HG02588 (cell line): ENCODE measurements around the gene SCYGR5.
A peak's percentile ranks its signal among the peaks of the same experiment; 100 is the strongest.
"Not testable (repeated sequence)": the region's sequence is repeated elsewhere in the genome, so short reads cannot be mapped to it uniquely, and the experiment has no call there.

Source experiments
- ATAC-seq: cut with Tn5 transposase; IDR thresholded peaks from one replicate; pipeline ENCODE4 v1.9.1; 2021; ENCODE audit warnings: mild to moderate bottlenecking, moderate library complexity; ENCODE audit not compliant: unreplicated experiment

SCYGR5 gene, protein sequence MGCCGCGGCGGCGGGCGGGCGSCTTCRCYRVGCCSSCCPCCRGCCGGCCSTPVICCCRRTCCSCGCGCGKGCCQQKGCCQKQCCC

DNA sequence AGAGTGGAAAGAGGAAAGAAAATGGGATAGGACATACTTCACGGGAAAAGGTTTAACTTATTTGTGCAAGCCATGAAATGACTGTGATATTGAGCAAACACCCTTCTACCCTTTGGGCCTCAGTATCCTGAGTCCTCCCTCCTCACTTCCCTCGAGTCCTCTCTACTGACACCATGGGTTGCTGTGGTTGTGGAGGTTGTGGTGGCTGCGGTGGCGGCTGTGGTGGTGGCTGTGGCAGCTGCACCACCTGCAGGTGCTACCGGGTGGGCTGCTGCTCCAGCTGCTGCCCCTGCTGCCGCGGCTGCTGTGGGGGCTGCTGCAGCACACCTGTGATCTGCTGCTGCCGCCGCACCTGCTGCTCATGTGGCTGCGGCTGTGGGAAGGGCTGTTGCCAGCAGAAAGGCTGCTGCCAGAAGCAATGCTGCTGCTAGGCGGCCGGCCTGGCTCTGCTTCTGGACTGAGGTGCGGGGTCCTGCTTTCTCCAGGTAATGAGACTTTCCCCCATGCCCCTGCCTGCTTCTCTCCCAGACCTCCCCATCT lies at the start of gene SCYGR5:
Gene SCYGR5 (plus strand): TSS at position 174 of the 540 bp plus-strand sequence. CDS start 0 bp downstream, at position 174.
- not testable (repeated sequence) for ATAC-seq

DNA sequence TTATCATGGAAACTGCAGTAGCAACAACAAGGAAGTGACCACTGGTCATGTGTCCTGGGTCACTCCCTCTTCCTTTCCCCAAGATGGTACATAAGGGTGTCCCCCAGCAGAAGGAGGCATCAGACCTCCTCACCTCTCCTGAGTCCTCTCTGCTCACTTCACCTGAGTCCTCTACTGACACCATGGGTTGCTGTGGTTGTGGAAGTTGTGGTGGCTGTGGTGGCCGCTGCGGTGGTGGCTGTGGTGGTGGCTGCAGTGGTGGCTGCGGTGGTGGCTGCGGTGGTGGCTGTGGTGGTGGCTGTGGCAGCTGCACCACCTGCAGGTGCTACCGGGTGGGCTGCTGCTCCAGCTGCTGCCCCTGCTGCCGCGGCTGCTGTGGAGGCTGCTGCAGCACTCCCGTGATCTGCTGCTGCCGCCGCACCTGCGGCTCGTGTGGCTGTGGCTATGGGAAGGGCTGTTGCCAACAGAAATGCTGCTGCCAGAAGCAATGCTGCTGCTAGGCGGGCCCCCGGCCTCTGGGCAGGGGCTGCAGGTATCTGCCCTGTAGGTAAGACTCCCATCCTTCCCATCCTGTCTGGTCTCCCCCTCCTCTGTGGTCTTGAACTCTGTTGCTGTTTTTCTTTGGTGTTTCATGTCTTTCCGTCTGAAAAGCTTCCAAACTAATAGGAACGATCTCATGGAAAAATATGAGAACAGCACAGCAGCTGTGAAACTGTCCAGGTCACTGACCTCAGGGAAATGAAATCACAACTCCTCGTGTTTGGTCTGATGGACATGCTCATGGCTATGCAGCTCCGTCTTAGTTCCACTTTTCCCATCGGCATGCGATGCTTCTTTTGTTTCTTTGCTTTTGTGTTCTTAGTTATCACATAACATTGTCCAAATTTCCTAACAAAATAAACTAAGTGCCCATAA lies 49.0 kb upstream of the SCYGR5 start, which contains the start of gene SCYGR4:
Gene SCYGR4 (plus strand): TSS at position 183 of the 915 bp plus-strand sequence. CDS start 0 bp downstream, at position 183.
- no peak for ATAC-seq

DNA sequence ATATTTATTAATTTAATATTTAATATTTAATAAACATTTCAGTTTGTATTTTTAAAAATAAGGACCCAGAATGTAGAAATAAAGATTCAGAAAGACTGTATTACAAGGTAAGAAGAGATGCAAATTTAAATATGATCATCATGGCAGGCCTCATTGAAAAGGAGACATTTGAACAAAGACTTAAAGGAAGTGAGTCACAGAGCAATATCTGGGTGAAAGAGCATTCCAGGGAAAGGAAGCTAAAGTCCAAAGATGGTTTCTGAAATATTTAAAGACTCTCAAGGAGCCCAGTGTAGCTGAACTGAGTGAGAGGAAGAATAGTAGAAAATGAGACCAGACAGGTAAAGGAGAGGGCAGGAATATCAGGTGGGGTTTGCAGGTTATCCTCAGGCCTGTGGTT lies 43.4 kb upstream of the SCYGR5 start:
- no peak for ATAC-seq

DNA sequence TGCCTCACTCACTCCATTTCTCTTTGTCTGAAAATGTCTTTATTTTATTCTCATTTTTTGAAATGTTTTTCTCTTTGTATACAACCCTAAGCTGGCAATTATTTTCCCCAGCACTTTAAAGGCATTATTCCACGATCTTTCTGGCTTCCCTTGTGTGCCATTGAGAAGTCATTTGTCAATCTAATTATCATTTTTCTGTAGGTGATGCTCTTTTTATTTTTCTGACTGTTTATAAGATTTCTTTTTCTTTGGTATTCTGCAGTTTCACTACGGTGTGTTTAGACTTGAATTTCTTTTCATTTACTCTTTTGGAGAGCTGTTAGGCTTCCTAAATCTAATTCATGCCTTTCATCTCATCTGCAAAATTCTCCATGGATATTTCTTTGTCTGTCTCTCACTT lies 41.2 kb upstream of the SCYGR5 start:
- no peak for ATAC-seq

DNA sequence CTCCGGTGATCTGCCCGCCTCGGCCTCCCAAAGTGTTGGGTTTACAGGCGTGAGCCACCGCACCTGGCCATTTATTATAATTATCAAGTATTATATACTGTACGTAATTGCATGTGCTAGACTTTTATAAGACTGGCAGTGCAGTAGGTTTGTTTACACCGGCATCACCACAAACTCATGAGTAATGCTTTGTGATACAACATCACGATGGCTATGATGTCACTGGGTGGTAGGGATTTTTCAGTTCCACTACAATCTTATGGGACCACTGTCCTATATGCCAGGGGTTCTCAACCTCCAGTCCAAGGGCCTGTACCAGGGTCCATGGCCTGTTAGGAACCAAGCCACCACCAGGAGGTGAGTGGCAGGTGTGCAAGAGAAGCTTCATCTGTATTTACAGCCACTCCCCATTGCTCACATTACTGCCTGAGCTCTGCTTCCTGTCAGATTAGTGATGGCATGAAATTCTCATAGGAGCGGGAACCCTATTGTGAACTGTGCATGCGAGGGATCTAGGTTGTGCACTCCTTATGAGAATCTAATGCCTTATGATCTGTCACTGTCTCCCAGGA lies 39.9 kb upstream of the SCYGR5 start:
- ATAC-seq, result no peak

DNA sequence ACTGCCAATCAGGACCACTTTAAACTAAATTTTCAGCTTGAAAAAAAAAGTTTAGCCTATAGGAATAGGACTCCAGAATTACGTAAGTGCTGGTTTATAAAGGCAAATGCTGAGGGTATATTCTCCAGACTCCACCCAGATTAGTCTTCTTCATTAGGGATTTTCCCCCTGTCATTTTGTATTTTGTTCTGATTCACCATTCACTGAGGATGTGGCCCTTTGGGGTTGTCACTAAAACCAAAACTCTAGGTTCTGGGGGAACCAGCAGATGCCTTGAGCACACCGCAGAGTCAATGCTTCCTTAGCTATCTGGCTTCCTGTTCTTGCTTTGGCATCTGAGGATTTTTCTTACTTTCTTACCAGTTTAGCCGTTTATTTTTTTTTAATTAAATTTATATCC lies 38.8 kb upstream of the SCYGR5 start:
- peak; percentile 98 for ATAC-seq

DNA sequence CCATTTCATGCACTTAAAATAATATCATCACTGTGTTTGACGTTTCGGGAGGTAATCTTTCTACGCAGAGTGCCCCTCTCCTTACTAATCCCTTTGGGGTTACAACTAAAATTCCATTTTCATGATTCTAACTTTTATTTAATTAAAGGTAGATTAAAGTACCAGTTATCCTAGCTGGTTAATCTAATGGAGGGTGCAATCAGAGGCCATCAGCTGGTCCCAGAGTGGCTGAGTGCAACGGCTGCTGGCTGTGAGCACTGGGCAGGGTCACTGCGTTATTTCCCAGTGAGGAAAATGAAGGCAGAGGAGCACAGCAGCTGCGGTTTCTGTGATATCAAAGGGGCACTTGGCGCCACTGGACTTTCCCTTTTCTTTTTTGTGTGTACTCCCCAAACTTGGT lies 37.2 kb upstream of the SCYGR5 start:
- ATAC-seq, result no peak

DNA sequence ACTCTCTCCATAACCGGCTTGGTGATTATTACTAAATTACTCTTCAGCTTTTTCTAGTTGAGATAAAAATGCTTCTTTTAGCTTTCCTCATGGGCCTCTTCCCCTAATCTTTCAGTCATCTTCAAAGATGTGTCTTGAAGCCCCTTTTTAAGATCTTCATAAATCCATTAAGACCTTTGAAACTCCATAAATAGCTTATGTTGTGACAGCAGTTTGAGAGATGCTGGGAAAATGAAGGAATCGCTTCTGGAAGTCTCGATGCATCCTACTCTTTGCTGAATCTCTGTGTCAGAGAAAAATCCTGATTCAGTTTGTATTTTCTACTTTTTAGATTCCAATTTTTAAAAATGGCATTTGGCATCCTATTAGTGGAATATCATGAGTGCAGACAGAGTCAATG lies 36.3 kb upstream of the SCYGR5 start:
- ATAC-seq, result no peak

DNA sequence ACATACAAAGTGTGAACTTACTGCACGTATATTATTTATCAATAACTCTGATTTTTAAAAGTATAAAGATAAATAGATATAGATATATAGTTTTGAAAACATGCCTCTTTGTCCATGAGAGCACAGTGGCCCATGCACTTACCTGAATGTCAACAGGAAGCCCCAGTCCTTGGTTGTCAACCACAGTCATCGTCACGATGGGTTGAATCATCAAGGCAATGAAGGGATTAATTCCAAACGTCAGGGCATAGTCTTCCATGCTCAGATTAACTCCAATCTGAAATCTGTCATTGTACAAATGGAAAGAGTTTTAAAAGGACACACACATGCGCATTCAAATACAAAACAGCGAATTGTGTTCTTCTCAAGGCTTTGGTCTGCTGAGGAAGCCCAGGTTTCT lies 33.8 kb upstream of the SCYGR5 start:
- ATAC-seq, result no peak

DNA sequence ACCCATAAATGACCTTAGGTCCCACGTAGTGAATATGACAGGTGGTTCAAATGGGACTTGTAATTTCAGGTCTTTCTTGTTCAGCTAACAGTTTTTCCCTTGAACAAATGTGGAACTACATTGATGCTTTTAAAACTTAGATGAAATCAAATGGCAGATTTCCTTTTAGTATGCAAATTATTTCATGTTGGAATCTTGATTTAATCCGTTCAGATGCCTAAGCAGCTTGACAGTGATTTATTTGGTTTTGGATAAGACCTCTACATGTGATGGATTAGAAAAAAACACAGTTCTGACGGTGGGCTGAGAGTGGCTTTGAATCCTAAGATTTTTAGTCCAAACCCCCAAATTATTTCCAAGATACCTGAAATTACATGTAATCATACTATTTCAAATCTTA lies 32.4 kb upstream of the SCYGR5 start:
- ATAC-seq, result no peak

DNA sequence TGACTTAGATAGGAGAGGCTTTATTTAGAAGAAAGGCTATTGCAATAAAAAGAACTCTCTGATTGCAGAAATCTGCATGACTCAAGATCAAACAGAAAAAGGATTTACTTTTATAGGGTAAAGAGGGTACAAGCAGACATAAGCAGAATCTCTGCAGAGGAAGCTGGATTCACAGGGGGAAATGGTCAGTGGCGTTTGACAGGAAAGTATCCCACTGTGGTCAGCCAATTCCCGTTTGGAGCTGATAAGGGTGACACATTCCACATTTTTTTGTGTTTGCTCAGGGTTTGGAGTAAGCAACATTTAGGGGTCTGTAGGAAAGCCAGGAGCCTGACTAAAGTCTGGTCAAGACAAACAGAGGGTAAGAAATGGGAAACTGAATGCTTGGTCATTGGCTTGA lies 23.9 kb upstream of the SCYGR5 start:
- ATAC-seq, result no peak

DNA sequence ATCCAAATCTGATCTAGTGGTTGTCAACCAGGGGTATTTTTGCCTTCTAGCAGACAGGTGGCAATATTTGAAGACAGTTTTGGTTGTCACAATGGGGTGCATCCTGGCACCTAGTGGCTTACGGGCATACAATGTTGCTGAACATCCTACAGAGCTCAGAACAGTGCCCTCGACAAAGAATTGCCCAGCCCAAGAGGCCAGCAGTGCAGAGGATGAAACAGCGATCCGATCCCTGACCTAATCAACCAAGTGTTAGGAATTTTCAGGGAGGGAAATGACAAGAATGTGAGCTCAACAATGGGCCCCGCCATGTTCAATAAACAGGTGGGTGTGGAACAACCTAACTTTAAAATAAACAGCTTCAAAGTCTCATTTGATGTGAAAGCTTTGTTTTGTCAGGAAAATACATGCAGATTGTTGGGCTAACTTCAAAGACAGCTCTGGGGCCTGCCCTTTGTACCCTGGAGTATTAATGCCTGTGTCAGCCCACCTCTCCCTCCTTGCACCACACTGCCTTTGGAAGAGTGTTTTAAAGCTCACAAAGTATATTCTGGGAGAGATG lies 22.5 kb upstream of the SCYGR5 start:
- ATAC-seq, result no peak

DNA sequence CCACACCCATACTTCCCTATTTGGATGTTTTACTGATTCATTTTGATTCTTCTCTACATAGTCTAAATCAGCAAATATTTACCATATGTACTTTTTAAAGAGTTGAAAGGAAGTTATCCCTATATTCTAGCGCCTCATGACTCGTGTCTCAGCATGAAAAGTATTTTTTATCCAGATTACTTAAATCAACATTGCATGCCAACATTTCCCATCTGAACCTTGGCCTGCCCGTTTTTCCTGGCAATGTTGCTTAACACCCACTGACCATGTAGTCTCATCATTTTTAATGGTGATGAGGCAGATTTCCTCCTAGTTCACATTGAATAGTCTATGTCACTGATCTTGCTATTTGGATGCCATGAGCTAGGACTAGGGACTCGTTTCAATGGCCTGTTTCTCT lies 13.2 kb upstream of the SCYGR5 start:
- ATAC-seq, result no peak

DNA sequence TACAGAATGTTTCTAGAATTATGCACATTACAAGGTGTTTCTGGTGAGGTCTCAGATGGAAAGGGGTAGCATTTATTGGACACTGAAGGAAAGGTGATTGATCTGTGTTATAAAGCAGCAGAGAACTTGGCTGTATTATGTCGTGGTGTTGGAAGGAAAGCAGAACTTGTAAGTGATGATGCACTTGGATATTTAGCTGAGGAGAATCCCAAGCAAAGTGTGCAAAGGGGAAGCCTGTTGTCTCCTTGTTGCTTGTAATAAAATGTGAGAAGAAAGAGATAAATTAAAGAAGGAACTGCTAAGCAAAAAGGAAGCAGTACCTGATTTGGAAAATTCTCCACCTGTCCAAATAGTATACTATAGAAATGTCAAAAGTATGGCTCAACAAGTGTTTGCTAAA lies 12.2 kb upstream of the SCYGR5 start:
- ATAC-seq, result no peak

DNA sequence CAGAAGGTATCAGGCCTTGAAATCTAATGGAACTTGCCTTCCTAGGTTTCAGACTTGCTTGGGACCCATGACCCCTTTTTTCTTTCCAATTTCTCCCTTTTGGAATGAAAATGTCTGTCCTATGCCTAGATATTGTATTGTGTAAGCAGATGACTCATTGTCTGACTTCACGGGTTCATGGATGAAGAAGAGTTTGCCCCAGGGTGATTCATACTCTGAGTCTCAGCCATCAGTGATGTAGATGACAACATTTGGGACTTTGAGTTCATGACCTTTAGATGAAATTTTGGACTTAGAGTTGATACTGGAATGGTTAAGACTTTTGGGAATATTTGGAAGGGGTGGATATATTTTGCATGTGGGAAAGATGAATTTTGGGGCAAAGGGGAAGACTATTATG lies 11.2 kb upstream of the SCYGR5 start:
- no peak for ATAC-seq

DNA sequence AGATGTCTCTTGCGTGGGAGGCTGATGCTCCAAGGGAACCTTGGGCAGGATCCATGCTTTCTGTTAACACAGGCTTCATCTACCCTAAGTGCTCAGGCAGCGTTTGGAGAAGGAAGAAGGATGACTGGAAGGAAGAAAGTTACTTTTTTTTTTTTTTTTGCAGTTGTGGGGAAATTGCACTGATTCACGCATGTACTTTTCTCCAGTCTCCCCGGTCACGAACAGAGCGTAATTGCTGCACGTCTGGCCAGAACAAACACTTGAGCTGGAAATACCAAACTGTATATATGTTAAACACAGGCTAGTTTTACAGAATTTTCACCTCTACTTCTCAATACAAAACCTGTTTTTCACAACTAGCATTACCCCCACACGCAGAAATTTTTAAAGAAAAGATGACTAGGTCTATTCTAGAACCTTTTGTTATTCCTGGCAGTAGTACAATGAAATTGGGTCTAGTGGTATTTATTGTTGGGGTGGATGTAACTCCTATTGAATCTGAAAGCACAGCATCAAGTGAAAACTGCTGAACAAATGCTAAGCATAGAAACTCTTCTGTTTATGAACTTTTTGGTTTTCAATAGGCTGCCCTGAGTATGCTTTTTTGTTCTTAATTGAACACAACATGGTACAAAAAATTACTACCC lies 9.3 kb upstream of the SCYGR5 start:
- ATAC-seq, result no peak

DNA sequence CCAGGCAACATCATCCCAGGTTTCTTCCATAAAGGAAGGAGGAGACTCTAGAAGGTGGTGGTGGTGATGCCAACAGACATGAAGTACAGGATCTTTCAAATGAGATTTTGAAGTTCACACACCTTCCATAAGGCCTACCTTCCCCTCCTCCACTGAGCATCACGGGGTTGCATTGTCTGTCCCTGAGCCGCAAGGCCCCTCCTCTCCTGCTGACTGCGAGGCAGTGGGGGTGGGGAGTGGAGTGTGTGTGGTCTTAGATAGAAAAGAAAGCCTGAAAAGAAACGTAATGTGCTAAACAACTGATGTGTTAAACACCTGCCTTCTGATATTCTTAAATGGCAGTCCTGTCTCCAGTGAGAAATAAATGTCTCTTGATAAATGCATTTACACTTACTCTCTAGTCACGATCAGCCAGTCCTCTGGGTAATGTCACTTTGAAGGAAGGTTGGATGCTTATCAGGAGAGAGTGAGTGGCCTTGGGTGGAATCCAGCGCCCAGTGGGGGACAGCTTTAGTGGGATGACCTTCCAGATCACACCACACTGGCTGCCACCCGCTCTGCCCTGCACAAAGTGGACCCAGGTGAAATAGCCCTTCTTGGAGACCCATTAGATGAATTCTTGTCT lies 5.5 kb upstream of the SCYGR5 start:
- no peak for ATAC-seq

DNA sequence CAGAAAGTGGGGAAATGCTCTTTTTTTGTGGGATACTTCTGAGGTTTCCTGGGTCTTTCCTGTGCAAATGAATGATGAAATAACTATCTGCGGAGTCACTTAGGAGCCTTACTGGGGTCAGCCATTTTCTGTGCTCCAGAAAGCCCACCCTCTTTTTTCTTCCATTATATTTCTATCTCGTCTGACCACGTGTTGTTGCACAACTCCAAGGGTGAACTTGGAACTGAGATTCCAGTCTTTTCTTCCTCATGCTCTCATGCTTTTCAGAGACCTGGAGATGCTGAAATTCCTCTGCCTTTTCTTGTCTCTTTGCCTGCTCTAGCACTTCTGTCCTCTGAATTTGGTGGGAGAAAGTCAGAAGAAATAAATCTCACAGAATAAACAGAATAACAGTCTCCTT lies 4.8 kb upstream of the SCYGR5 start:
- ATAC-seq, result no peak

DNA sequence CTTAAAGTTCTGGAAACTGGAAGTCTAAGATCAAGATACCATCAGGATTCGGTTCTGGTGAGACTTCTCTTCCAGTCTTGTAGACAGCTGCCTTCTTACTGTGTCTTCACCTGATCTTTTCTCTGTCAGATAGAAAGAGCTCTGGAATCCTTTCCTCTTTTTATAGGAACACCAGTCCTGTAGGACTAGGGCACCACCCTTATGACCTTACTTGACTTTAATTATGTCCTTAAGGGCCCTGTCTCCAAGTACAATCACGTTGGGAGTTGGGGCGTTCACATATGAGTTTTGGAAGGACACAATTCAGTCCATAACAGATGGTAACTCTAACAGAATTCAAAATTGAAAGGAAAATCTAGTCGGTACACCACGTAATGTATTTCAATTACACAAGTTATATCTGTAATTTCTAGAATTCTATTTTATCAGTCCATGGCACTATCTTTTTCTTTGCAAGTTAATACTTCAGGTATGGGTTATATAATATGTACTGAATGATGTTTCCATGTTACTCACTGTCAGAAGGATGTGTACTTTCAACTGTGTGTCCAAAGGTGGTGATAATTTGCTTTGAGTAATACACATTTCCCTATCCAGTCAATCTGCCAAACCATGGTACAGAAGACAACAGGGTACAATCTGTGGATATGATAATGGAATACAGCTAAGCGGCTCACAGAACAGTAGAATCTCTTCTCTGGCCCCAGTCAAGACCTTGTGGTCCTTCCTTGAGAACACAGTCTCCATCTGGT lies 1.2 kb upstream of the SCYGR5 start:
- ATAC-seq, result no peak
